Measurements from ENCODE around the gene PARP11. TPM values are rescaled to one million over a fixed set of nuclear protein-coding genes. Genes with fewer than 3 reads are reported as not detected.

Gene PARP11
- total RNA-seq, 1 donor from 2014 or later = 27.2 TPM

DNA sequence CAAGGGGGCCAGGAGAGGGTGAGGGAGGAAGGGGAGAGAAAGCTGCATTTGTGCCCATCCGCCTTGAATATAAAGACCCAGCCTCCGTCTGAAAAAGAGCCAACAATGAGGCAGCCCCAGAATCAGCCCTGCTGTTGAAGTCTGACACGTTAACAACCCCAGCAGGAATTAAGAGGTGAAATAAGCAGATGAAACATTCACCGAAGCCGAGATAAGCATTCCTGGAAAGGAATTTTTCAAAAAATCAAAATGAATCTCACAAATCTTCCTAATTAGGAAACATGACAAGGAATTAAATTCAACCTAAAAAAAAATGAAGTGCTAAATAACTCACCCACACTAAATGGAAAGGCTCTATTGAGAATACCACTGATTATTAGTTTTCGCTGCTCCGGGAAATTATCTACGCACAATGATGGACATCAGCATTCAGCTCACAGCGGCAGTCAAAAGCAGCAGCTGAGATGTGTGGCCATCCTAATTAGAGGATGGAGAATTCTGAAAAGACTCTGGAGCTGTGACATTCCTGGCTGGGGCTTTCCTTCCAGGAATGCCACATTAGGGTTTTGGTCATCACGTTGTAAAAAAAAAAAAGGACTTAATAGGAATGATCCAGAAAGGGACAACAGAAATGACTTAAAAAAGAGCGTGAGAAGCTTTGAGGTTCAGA, 8.2 kb upstream of the PARP11 start:
- Mint-ChIP-seq H3K27ac (no peak overlapping the region), H3K4me3 (no peak overlapping the region), H3K36me3 (ENCODE audit: low read depth) (no peaks in the 10 kb centered on the region), H3K4me1 (peaks cover 4% of the 10 kb centered on the region), H3K9me3 (no peaks in the 10 kb centered on the region), H3K27me3 (peaks cover 22% of the 10 kb centered on the region)
- no peak for ATAC-seq (ENCODE audit: low read depth)
- ChIA-PET POLR2A (interaction anchor here (1.0 kb wide), 1 partner anchor 8 kb away, joined by 4 read pairs; the partner anchor contains the start of gene PARP11), CTCF (interaction anchor here (1.0 to 1.2 kb wide), 2 partner anchors 108 to 395 kb away, joined by 3 to 7 read pairs; no protein-coding TSS in a partner anchor)
- TF ChIP-seq, protein P1, sequence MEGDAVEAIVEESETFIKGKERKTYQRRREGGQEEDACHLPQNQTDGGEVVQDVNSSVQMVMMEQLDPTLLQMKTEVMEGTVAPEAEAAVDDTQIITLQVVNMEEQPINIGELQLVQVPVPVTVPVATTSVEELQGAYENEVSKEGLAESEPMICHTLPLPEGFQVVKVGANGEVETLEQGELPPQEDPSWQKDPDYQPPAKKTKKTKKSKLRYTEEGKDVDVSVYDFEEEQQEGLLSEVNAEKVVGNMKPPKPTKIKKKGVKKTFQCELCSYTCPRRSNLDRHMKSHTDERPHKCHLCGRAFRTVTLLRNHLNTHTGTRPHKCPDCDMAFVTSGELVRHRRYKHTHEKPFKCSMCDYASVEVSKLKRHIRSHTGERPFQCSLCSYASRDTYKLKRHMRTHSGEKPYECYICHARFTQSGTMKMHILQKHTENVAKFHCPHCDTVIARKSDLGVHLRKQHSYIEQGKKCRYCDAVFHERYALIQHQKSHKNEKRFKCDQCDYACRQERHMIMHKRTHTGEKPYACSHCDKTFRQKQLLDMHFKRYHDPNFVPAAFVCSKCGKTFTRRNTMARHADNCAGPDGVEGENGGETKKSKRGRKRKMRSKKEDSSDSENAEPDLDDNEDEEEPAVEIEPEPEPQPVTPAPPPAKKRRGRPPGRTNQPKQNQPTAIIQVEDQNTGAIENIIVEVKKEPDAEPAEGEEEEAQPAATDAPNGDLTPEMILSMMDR (IDR thresholded peaks at IDR 0.05) = no peak
- intact Hi-C loops (cut with micrococcal nuclease) = no loop called here
- no peak for DNase-seq

DNA sequence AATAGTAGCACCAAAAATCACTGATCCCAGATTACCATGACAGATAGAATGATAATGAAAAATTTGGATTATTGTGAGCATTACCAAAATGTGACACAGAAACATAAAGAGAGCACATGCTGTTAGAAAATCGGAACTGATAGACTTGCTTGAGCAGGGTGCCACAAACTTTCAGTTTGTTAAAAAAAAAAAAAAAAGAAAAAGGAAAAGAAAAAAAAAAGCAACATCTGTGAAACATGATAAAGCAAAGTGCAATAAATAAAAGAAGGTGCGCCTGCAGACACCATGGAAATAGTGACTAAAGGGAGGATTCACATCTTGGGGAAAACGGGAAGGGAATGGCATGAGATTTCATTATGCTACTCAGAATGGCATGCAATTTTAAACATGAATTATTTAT, 6.6 kb upstream of the PARP11 start:
- POLR2A ChIA-PET = no interaction called here
- TF ChIP-seq, protein P1 (IDR thresholded peaks at IDR 0.05) = no peak
- CTCF ChIA-PET = no interaction called here
- Mint-ChIP-seq H3K27me3 (peaks cover 18% of the 10 kb centered on the region), H3K4me1 (no peaks in the 10 kb centered on the region), H3K4me3 (no peak overlapping the region), H3K27ac (no peak overlapping the region), H3K36me3 (ENCODE audit: low read depth) (no peaks in the 10 kb centered on the region), H3K9me3 (no peaks in the 10 kb centered on the region)
- ATAC-seq (ENCODE audit: low read depth) = no peak
- intact Hi-C loops (cut with micrococcal nuclease) = loop anchor here (10.0 kb wide), 1 partner anchor 935 kb away; no protein-coding TSS in a partner anchor
- no peak for DNase-seq

DNA sequence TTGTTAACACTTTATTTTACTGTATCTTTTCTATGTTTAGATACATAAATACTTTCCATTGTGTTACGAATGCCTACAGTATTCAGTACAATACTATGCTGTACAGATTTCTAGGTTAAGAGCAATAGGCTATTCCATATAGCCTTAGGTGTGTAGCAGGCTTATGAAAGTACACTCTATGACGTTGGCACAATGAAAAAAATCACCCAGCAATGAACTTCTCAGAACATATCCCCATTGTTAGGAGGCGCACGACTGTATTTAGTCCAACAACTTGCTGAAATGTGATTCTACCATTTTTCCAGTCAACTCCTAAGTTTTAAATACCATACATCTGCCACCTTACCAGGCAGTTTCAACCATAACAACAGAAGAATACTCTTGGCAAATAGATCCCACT, 1.8 kb downstream of the PARP11 start:
- CTCF ChIA-PET = no interaction called here
- intact Hi-C loops (cut with micrococcal nuclease) = loop anchor here (5.0 to 10.0 kb wide), 2 partner anchors 276 to 943 kb away; no protein-coding TSS in a partner anchor
- no peak for DNase-seq

DNA sequence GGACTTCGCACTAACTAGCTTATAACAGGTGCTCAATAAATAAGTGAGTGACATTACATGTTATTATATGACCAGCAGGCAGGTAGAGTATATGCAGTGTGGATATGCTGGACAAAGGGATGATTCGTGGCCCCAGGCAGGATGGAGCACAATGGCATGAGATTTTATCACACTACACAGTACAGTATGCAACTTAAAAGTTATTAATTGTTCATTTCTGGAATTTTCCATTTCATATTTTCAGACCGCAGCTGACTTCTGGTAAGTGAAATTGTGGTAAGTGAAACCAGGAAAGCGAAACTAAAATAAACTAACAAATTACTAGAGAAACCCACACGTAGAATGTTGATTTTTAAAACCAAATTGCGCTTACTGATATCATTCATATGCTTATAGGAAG, 3.3 kb downstream of the PARP11 start:
- ATAC-seq (ENCODE audit: low read depth) = no peak
- ChIA-PET CTCF (interaction anchor here (0.9 to 1.4 kb wide), 4 partner anchors 10 to 67 kb away, joined by 3 to 4 read pairs (median 3); no protein-coding TSS in a partner anchor), POLR2A (interaction anchor here (1.4 to 2.0 kb wide), 3 partner anchors 116 to 402 kb away, joined by 3 to 5 read pairs (median 4); partner anchors contain the start of gene CRACR2A)
- peaks cover 23% of the 10 kb centered on the region for H3K36me3 Mint-ChIP-seq (ENCODE audit: low read depth)
- peak overlapping the region; percentile 77 for H3K4me3 Mint-ChIP-seq
- H3K4me1 Mint-ChIP-seq = peaks cover 50% of the 10 kb centered on the region
- TF ChIP-seq, protein P1 (IDR thresholded peaks at IDR 0.05) = no peak
- H3K9me3 Mint-ChIP-seq = peaks cover 9% of the 10 kb centered on the region
- no peaks in the 10 kb centered on the region for H3K27me3 Mint-ChIP-seq
- no peak for DNase-seq
- H3K27ac Mint-ChIP-seq = peak overlapping the region; percentile 62
- intact Hi-C loops (cut with micrococcal nuclease) = loop anchor here (5.0 to 10.0 kb wide), 2 partner anchors 277 to 945 kb away; no protein-coding TSS in a partner anchor

More for the DNA sequence above, 1.8 kb downstream of the PARP11 start:
- Mint-ChIP-seq H3K9me3 (no peaks in the 10 kb centered on the region), H3K4me1 (peaks cover 50% of the 10 kb centered on the region), H3K27ac (peak overlapping the region; percentile 93), H3K27me3 (no peaks in the 10 kb centered on the region), H3K36me3 (ENCODE audit: low read depth) (peaks cover 13% of the 10 kb centered on the region), H3K4me3 (peak overlapping the region; percentile 91)
- no peak for ATAC-seq (ENCODE audit: low read depth)
- TF ChIP-seq, protein P1 (IDR thresholded peaks at IDR 0.05) = no peak
- POLR2A ChIA-PET = interaction anchor here (0.7 to 1.5 kb wide), 2 partner anchors 118 to 449 kb away, joined by 3 read pairs; partner anchors contain the start of gene CRACR2A

DNA sequence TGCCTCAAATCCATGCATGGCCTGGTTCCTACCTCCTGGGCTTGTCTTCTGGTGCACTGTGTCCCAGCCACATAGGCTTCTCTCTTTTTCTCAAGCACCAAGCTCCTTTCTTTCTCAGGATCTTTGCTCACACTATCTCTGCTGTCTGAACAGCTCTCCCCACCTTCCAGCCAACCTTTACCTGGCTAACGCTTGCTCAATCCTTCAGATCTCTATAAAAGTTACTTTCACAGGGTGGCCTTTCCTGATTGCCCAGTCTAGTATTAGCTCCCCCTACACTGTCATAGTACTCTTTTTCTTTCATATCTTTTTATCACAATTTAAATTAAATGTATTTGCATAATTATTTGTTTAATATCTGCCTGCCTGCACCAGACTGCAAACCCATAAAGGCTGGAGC, 3.8 kb downstream of the PARP11 start:
- Mint-ChIP-seq H3K4me3 (peak overlapping the region; percentile 77), H3K27me3 (no peaks in the 10 kb centered on the region), H3K27ac (peak overlapping the region; percentile 62), H3K36me3 (ENCODE audit: low read depth) (peaks cover 23% of the 10 kb centered on the region), H3K4me1 (peaks cover 50% of the 10 kb centered on the region), H3K9me3 (peaks cover 13% of the 10 kb centered on the region)
- POLR2A ChIA-PET = interaction anchor here (1.4 to 2.0 kb wide), 2 partner anchors 400 to 402 kb away, joined by 4 to 5 read pairs; no protein-coding TSS in a partner anchor
- DNase-seq (no peak), ATAC-seq (ENCODE audit: low read depth) (no peak)
- CTCF ChIA-PET = interaction anchor here (0.9 to 1.4 kb wide), 4 partner anchors 9 to 66 kb away, joined by 3 to 4 read pairs (median 3); no protein-coding TSS in a partner anchor
- TF ChIP-seq, protein P1 (IDR thresholded peaks at IDR 0.05) = no peak
- intact Hi-C loops (cut with micrococcal nuclease) = no loop called here
